Stimulated activated naive CD4-positive, alpha-beta T cell (primary cell): ENCODE measurements around the gene GLDC.
"Not testable (repeated sequence)": the region's sequence is repeated elsewhere in the genome, so short reads cannot be mapped to it uniquely, and the experiment has no call there.

Experiments
- DNase-seq, 6 experiments: peaks; one replicate each; lab custom pipeline; 2025; lab: John Stamatoyannopoulos, UW

The GLDC gene

DNA sequence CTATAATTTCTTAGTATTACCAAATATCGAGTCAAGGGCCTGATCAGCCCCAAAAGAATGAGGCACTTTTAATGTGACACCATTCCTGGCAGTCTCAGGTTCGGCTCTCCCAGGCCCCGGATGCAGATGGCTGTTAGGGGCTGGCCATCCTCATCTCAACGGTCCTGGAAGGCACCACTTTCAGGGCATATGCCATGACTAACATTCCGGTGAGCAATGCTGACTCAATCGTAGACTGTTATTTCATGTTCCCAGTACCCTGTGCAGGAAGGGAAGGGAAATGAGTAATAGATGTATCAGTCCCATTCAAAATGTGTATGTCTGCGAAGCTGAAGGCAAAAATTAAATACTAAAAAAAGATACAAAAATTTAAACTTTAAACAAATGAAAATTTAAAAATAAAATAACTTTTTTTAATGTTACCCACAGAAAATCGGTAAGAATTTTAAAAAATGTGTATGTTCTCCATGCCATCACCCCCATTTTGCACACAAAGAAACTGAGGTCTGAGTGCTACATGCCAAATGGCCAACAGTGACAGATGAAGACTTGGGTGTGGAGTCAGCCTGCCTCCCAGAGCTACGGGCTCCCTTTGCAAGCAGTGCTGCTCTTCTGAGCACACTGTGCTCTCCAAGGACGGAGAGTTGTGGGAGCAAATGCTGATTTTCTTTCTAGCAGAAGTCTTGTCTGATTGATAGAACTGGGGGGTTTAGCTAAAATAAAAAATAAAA is 79.0 kb downstream of the GLDC start:
- DNase-seq = no peak

DNA sequence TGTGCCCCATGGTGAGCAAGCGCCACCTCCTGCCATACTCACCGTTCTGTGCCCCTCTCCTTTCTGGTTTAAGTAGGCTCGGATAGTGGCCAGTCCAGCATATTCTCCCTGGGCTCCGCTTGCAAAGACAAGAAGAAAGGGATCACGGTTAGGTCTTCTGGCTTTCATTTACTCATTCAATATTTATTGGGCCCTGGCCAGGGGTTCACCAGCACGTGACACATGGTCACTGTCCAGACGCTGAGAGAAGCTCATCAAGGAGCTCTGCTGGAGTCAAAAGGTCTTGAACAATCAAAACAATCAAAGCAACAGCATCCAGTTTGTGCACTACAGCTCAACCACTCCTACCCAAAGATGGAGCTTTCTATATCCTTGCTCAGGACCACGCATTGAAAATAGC is 80.2 kb downstream of the GLDC start:
- no peak for DNase-seq

DNA sequence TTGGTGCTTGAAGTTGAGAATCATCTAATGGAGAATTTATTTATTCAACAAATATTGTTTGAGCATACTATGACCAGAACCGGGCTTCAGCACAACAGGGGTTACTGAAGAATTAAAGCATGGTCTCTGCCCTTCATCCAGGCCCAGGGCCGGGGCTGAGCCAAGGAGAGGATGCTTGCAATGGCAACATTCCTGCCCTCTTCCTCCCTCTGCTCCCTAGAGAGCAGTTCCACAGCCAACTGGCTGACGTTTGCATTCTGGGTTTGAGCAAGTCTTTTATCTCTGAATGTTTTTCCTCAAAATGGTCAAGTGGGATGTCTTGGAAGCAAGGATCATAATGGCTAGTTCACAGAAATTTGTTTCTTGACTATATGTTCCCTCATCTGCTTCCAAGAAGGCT is 80.7 kb downstream of the GLDC start:
- DNase-seq = no peak

DNA sequence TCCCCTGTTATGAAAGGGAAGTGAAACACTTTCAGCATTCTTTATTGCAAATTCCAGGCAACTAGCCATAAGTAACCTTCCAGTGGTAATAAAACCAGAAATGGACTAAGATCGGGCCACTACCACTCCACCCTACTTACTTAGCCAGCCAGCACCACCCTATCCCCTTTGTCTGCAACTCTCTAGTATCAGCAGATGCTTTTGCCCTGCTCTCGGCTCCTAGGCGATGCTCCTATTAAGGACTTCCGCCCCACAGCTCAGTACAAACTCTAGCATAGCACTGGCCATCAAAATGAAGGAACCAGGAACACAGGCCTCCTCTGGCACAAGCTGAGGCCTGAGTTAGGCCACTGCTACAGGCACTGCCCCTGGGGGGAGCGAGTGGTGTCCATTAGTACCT is 81.2 kb downstream of the GLDC start:
- no peak for DNase-seq

DNA sequence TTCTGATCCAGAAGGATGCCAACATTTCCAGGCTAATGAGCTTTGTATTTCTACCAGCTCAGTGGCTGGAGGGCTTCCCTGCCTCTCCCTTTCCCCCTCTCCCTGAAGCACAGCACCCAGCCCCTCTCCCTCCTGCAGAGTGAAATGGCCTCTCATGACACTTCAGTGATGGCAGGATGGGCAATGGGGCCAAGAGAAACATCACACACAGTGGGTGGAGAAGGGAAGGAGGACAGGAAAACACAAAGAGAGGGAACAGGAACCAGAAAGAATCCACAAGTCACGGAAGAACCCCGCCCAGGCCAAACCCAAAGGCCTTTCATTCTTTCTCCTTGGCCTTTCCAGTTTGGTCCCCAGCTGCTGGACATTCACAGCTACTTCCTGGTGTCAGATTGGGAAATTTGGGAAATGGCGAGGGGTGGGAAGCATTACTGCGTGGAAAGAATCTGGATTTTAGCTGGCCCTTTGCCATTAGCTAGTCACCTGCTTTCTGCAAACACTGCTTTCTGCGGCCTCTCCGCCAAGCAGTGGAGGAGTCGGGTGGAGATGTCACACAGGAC is 82.6 kb downstream of the GLDC start:
- DNase-seq = no peak

DNA sequence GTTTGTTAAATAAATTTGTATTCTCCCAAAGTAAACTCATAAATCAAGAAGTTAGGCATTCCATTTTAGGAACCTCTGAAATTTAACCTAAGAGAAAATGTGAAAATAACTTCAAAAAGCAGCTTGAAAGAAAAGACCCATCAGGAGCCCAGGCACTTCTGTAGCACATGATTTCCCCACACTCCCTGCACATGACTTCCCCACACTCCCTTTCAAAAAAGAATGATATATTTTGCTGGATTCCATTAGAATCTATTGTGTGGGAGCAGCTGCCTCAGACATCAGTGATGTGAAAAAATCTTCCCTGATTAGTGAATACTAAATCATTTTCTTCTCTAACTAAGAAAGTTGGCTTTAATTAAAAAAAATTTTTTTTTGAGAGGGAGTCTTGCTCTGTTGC is 83.3 kb downstream of the GLDC start:
- no peak for DNase-seq

DNA sequence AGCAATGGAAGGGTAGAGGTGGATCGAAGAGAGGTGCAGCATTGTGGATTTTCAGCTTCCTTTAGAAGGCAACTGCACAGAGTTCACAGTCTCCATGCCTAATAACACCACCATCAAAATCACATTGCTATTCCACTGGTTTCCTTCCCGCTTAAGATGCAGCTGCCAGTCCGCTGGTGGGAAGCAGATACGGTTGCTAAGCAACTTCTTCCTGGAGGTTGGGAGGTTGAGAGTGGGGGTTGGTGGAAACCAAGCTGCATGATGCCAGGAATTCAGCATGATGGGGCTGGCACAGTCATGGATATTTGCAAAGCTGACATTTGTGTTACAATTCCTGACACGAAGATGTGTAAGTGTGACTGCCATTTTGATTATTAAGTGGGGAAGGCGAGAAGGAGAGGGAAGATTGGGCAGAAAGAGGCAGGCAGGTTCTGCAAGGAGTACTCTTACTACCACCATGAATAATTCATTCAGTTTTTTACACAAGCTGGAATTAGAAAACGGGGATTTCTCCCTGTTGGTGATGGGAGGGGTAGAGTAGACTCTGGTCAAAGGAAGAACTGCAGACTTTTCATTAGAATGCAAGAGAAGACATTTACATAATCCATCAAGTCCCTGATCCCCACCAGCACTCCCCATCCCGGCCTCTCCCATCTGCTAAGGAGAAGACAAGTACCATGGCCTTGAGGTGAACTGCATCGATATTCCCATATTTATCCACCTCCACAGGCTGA is 87.5 kb downstream of the GLDC start:
- DNase-seq = no peak

DNA sequence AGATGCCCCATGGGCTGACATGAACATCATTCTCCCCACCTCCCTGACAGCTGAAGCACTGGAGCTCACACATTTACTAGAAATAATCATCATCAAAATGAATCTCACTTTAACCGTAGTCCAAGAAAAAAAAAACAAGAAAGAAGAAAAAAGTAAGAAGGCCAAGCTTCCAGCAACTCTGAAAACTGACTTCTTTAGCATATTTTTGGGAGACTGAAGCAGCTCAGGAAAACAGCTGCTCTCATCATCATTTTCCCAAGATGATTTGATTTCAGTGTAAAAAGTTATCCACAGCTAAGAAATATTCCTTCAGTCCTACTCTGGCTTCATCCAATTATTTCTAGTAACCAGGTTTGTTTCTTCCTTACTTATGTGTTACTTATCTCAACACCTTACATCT is 91.7 kb downstream of the GLDC start:
- no peak for DNase-seq

DNA sequence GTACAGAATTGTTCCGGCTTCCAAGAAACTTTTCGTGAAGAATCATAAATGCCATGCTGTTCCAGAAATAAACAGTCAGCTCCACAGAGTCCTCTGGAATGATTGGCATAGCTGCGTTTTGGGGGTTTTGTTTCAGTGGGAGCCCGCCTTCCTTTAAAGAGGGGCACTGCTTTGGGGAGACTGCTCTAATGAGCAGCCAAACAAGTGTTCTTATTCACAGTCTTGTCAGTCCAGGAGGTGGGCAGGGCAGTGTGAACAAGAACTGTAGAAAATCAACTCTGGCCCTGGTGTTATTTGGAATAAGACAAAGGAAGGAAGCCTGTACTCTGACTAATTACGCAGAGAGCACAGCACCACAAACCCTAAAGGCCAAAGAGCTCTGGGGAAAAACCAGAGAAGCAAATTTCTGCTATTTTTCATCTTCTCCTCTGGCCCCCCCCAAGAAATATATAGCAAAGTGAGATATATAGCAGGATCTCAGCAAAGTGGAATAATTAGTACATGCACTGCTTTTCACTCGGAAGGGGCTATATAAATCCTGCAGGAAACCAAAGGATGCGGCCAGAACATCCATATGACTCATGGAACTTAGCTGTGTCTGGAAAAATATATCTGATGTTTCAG is 92.9 kb downstream of the GLDC start:
- no peak for DNase-seq

DNA sequence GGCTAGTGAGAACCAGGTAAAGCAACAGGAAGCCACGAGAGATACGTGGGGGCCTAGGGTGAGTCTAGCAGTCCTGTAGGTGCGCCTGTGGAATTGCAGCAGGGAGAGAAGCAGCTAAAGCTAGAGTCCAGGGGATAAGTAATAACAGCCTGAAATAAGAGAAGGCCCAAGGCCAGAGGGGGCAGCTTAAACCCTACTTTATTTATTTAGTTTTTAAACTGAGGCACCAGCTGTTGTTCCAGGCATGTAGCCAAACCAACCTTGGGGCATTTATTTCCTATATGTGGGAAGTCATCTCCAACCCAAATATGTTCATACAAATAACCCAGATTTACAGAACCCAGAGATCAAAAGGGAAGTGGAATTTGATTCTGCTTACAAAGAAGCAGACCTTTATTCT is 93.5 kb downstream of the GLDC start:
- no peak for DNase-seq

DNA sequence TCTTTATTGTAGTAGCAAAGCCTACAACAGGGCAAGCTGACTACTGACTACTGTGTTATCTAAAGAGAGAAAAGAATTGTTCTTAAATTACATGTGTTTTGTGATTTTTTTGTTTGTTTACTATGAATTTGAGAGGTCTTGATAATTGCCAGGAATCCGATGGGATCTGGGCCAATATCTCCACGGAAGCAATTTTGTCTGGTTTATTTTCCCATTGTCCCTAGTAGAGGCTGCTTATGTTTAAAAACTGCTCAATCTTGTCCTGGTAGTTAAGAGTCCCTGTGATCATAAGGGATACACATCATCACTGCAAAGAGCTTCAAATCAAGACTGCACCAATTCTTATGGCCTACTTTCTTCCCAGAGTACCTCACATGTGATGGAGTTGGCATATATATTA is 94.4 kb downstream of the GLDC start:
- DNase-seq = no peak

DNA sequence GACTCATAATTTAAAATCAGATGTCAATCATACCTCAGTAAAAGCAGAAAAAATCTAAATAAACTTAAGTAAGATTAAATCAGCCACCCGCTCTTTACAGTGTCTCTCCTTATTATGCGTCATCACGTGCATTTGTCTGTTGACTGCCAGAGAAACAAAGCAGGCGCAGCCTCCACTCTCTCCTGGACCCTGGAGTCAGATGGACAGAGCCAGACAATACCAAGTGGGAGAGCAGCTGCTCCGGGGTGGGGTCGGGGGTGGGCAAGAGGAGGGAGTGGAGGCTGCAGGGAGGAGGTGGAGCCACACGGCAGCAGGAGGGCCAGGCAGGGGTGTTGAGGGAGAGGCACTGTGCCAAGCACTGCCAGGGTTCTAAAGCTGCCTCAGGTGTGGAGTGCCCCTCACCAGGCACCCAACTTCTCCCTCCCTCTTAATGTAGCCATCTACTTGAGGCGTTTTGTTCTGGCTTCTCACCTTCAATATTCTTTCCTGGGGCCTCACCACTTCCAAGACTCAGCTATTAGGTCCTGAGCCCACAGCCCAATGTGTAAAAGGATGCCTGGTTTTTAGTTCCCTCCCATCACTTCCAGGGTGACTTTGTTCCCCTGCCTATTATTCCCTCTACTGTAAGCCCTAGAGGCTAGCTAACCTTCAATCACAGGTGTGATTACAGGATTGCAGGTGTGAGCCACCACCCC is 96.3 kb downstream of the GLDC start:
- no peak for DNase-seq

DNA sequence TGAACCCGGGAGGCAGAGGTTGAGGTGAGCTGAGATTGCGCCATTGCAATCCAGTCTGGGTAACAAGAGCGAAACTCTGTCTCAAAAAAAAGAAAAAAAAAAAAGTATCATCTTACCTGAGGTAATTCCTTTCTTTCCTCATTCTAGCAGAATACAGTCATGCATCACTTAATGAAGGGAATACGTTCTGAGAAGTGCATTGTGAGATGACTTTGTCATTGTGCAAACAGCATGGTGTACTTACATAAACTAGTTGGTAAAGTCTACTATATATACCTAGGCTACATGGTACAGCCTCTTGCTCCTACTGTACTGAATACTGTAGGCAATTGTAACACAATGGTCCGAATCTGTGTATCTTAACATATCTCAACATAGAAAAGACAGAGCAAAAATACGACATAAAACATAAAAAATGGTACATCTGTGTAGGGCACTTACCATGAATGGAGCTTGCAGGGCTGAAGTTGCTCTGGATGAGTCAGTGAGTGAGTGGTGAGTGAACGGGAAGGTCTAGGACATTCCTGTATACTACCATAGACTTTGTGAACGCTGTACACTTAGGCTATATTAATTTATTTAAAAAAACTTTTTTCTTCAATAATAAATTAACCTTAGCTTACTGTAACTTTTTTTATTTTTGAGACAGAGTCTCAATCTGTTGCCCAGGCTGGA is 100.4 kb downstream of the GLDC start:
- no peak for DNase-seq

DNA sequence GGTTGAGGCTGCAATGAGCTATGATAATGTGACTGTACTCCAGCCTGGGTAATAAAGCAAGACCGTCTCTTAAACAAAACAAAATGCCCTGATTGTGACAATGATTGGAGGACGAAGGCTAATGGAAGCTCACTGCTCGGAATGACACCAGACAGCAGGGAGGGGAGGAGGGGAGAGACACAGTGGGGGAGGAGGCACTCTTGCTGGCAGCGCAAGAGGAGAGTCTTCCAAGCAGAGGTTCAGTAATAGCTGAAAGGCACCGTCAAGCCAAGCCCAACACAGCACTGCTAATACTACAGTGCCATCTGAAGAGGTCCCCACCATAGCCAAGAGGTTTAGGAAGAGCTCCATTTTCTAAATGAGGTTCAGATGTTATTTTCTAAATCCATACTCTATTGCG is 102.3 kb downstream of the GLDC start:
- DNase-seq = no peak

DNA sequence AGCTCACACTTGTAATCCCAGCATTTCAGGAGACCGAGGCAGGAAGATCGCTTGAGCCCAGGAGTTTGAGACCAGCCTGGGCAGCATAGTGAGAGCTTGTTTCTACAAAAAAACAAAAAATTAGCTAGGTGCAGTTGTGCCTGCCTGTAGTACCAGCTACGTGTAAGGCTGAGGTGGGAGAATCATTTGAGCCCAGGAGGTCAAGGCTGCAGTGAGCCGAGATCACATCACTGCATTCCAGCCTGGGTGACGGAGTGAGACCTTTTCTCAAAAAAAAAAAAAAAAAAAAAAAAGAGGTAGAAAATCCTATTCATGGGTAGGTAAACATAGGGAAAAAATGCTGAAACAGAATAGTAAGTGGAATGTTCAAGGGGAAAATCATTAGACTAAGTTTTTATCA is 102.9 kb downstream of the GLDC start:
- not testable (repeated sequence) for DNase-seq

DNA sequence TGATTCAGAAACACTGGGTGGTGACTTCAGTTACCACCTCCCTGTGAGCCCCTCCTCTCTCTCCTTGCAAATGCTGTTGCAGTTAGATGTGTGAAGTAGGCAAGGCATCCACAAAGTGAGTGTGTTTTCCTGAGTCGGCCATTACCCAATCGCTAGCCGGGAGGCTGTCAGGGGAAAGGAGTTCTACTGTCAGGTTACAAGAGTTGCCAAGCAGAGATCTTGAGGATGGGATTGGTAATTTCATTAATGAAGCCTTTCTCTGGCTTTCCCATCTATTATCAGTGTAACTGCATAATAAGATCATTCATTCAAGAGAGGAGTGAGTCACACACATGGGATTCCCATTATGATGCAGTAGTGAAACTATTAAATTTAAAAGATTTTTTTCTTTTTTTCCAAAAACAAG is 106.9 kb downstream of the GLDC start:
- no peak for DNase-seq

DNA sequence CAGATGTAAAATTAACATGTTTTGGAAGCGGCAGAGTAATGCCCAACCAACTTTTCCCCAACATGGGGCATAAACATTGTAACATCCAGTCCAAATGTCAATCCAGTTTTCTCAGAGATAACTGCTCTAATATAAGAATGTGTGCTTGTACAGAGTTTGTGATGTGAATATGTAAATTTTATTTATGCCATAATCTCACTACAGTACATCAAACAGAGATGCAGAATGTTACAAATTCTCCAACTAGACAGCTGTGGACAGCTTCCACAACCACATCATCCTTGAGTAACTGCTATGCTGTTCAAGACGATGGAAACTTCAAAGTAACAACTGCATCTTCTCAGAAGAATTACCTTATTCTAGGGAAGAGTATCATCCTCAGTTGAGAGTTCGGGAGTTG is 109.9 kb downstream of the GLDC start:
- no peak for DNase-seq

DNA sequence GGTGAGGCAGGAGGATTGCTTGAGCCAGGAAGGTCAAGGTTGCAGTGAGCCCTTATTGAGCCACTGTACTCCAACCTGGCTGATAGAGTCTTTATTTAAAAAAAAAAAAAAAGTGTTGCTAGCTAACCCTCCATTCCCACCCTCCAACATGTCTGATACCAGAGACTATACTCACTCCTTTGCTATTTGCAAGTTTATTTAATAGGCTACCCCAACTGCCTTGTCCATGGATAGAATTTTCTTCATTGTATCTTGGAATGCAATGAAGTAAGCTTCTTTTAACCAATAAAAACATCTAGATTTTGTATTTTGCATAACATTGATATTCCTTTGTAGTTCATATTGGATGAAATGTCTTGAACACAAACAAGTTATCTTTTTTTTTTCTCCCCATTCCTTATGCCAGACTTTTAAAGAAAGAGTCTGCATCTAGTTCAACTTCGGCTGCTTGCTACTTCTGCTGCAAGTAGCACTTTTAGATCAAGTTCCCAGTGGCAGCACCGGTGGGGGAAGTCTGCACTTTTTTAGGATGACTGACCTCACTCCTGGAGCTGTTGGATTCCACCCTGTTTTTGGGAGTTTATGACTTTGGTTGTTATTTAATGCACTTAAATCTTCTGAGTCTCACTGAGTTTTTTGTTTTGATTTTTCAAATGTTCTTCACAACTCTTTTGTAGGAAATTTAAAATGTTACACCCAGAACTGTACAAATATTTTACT is 120.0 kb downstream of the GLDC start:
- no peak for DNase-seq

DNA sequence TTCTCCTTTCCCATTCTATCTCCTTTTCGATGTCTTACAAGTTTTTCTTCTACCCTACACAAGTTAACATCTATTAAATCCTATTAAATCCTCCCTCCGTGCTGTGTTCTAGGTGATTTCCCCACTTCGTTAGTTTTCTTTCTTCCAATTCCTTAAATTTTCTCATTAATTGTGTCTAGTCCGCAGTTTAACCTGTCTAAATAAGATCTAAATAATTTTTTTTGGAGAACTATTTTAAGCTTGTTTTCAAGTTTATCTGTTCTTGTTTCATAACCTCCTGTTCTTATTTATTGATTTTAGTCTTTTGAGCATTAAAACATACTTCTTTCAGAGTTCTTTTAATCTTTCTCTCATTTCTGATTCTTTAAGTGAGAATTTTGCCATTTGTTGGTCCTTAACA is 123.3 kb downstream of the GLDC start:
- DNase-seq = no peak

DNA sequence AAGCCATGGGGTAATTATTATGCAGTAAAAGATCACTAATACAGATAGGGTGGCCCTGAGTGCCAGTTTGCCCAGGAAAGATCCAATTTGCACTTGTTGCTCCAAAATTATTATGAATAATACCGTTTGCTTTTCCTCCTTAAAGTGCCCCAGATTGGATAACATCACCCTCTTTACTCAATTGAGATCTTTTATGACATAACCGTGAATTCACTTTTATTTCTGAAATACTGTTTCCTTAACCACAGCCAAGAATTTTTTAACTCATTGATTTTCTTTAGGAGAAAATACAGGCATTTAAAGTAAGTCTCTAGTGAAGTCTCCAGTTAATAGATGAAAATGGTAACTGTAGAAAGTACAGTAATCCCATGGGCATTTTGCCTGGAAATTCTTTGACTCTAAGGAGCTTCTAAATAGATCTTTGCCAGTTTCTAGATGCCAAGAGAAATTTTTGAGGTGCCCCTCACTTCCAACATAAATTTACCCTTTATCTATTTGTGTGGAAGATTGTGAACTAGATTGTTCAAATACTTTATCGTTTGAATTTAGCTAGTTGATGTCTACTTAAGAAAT is 133.4 kb downstream of the GLDC start:
- no peak for DNase-seq

DNA sequence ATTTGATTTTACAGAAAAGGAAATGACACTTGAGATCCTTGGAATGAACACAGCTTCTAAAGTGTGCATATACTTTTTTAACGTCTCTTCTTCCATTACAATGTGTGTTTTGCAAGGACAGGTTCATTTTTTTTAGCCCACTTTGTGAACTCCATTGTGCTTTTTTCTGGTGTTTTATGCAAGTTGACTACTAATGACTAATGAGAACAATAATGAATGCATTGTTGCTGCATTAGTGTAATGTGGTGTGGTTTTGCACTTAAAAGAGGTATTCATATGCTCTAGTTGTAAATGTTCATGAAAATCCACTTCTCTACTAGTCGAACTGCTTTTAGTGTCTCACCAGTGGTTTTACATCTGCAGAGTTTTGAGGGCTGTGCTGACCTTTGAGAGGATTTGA is 139.0 kb downstream of the GLDC start:
- no peak for DNase-seq
